ENCODE data around the gene TECPR1. TPM values are rescaled to one million over a fixed set of nuclear protein-coding genes. Genes with fewer than 3 reads are reported as not detected.

The TECPR1 gene
- total RNA-seq, 1 experiment from 2014 or later: 11.5 TPM

GRCh38 chr7:98280791-98281756, 29.0 kb upstream of the TECPR1 start, which contains the start of gene BRI3:
Gene BRI3 (plus strand): TSS chr7:98281686. CDS start chr7:98281796, 110 bp downstream.
- H3K79me2 ChIP-seq (ENCODE audit: low read length): peaks cover 43% of the 10 kb centered on the region
- peaks cover 9% of the 10 kb centered on the region for H4K20me1 ChIP-seq (ENCODE audit: low read length)
- ChIA-PET POLR2A (ENCODE audit: unreplicated experiment) (interaction anchor here (0.6 to 0.7 kb wide), 2 partner anchors 33 to 120 kb away, joined by 6 to 16 read pairs; partner anchors contain the start of gene BAIAP2L1), CTCF (no interaction called here)
- peak within 1 kb of the TSS; percentile 97 for H3K9ac ChIP-seq (ENCODE audit: low read length)
- H3K4me2 ChIP-seq (ENCODE audit: low read length): peak within 1 kb of the TSS; percentile 100
- BruUV-seq (replicated peaks): TSS peak; percentile 58
- intact Hi-C loops (cut with micrococcal nuclease): loop anchor here (2.0 to 5.0 kb wide), 2 partner anchors 30 to 136 kb away; no protein-coding TSS in a partner anchor
- H3K9me3 ChIP-seq (ENCODE audit: low read length): no peaks in the 10 kb centered on the region
- no peaks in the 10 kb centered on the region for H3K36me3 ChIP-seq (ENCODE audit: low read depth, low read length)
- H3F3A ChIP-seq (ENCODE audit: low read length, unreplicated experiment): no peaks in the 10 kb centered on the region
- TF ChIP-seq CTCF (conservative IDR thresholded peaks at IDR 0.05; ENCODE audit: low read depth, low read length): no peak
- TF ChIP-seq EZH2 (IDR thresholded peaks at IDR 0.05; ENCODE audit: low read length, unreplicated experiment): no peak
- TF ChIP-seq EZH2phosphoT487 (IDR thresholded peaks at IDR 0.05; ENCODE audit: borderline replicate concordance, low read length): no peak
- H3K4me1 ChIP-seq (ENCODE audit: insufficient read depth, low read length): peaks cover 37% of the 10 kb centered on the region
- DNase-seq (peak; percentile 85), ATAC-seq (peak; percentile 48)
- H3K27me3 ChIP-seq (ENCODE audit: low read length): no peaks in the 10 kb centered on the region
- H3K4me3 ChIP-seq (ENCODE audit: low read length): peak within 1 kb of the TSS; percentile 97
- peak within 1 kb of the TSS; percentile 99 for H2AFZ ChIP-seq (ENCODE audit: low read length)
- peak within 1 kb of the TSS; percentile 84 for H3K27ac ChIP-seq (ENCODE audit: low read length)
- H3K9me2 ChIP-seq (replicated peaks; ENCODE audit: low read length): no peaks in the 10 kb centered on the region

GRCh38 chr7:98280296-98280695, 28.3 kb upstream of the TECPR1 start:
- no peaks in the 10 kb centered on the region for H3K9me2 ChIP-seq (replicated peaks; ENCODE audit: low read length)
- peak overlapping the region; percentile 99; the same call in 1 of the 2 replicates for H2AFZ ChIP-seq (ENCODE audit: low read length)
- peaks cover 30% of the 10 kb centered on the region for H3K4me1 ChIP-seq (ENCODE audit: insufficient read depth, low read length)
- TF ChIP-seq EZH2phosphoT487 (IDR thresholded peaks at IDR 0.05; ENCODE audit: borderline replicate concordance, low read length) (no peak), CTCF (conservative IDR thresholded peaks at IDR 0.05; ENCODE audit: low read depth, low read length) (no peak), EZH2 (IDR thresholded peaks at IDR 0.05; ENCODE audit: low read length, unreplicated experiment) (no peak)
- no peak for DNase-seq
- no TSS peak for BruUV-seq (replicated peaks)
- H3K9ac ChIP-seq (ENCODE audit: low read length): no peak overlapping the region
- H3K4me2 ChIP-seq (ENCODE audit: low read length): peak overlapping the region; percentile 99
- no peaks in the 10 kb centered on the region for H3K27me3 ChIP-seq (ENCODE audit: low read length)
- no peak overlapping the region for H3K27ac ChIP-seq (ENCODE audit: low read length)
- H3K4me3 ChIP-seq (ENCODE audit: low read length): peak overlapping the region; percentile 73; the same call in 1 of the 2 replicates
- ChIA-PET CTCF (no interaction called here), POLR2A (ENCODE audit: unreplicated experiment) (interaction anchor here (0.6 kb wide), 1 partner anchor 120 kb away, joined by 16 read pairs; the partner anchor contains the start of gene BAIAP2L1)
- H3K79me2 ChIP-seq (ENCODE audit: low read length): peaks cover 36% of the 10 kb centered on the region
- intact Hi-C loops (cut with micrococcal nuclease): loop anchor here (2.0 to 5.0 kb wide), 2 partner anchors 29 to 137 kb away; no protein-coding TSS in a partner anchor
- peaks cover 9% of the 10 kb centered on the region for H4K20me1 ChIP-seq (ENCODE audit: low read length)
- no peaks in the 10 kb centered on the region for H3K36me3 ChIP-seq (ENCODE audit: low read depth, low read length)
- no peaks in the 10 kb centered on the region for H3K9me3 ChIP-seq (ENCODE audit: low read length)
- no peak for ATAC-seq
- no peaks in the 10 kb centered on the region for H3F3A ChIP-seq (ENCODE audit: low read length, unreplicated experiment)

Measured in PC-3 (cell line).